Mesenteric fat pad (tissue), 1 donor: ENCODE measurements around the gene SLC29A4. TPM values are rescaled to one million over a fixed set of nuclear protein-coding genes. Genes with fewer than 3 reads are reported as not detected.
"Not testable (repeated sequence)": the region's sequence is repeated elsewhere in the genome, so short reads cannot be mapped to it uniquely, and the experiment has no call there.

ENCODE experiments used
- DNase-seq: peaks from one replicate; pipeline ENCODE4 v3.0.0-alpha.2; 2020; ENCODE audit warnings: low spot score
- long read RNA-seq: library from polyadenylated mRNA; unstranded; transcript quantifications from one replicate; pipeline ENCODE4 v2.0.0, GENCODE V29; 2020
- total RNA-seq: library from RNA; stranded (reverse); fragmentation: NEBNext Ultra II Directional; extraction: Animal tissue kit (Norgen Biotek cat#: 25700); gene quantifications from one replicate; pipeline ENCODE4 v1.2.1, GENCODE V29; 2021
- donor health status: DM: yes; HTN: yes; CAD: no.

The SLC29A4 gene, protein sequence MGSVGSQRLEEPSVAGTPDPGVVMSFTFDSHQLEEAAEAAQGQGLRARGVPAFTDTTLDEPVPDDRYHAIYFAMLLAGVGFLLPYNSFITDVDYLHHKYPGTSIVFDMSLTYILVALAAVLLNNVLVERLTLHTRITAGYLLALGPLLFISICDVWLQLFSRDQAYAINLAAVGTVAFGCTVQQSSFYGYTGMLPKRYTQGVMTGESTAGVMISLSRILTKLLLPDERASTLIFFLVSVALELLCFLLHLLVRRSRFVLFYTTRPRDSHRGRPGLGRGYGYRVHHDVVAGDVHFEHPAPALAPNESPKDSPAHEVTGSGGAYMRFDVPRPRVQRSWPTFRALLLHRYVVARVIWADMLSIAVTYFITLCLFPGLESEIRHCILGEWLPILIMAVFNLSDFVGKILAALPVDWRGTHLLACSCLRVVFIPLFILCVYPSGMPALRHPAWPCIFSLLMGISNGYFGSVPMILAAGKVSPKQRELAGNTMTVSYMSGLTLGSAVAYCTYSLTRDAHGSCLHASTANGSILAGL
- 38.2 TPM for total RNA-seq
- long read RNA-seq, partial matches to known transcripts = 38 of 40 reads
- long read RNA-seq, other reads (novel, unspliced or antisense) = 2 of 40 reads

DNA sequence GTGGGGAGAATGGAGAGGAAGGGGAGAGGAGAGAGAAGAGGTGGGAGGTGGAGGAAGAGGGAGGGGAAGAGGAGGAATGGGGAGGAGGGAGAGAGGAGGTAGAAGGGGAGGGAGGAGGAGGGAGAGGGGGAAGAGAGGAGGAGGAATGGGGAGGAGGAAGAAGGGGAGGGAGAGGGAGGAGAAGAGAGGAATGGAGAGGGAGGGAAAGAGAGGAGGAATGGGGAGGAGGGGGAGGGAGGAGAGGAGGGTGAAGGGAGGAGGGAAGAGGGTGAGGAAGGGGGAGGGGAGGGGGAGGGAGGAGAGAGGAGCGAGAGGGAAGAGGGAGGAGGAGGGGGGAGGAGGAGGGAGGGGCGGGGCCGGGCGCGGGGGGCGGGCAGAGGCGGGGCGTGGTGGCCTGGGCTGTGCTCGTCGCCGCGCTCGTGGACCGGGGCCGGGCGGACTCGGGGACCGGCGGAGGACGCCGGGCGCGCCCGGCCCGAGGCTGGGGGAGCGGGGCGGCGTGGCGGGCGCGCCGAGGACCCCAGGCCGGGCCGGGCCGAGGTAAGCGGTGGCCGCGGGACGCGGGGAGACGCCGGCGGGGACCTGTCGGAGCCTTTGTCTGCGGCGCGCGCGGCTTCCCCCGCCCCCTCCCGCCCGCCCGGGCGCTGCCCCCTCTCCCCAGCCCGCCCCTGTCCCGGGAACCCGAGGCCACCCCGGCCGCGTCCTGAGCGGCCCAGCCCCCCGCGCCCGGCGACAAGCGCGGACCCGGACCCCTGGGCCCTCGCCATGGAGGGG is at the start of gene SLC29A4:
TSS of gene SLC29A4 (plus strand) at position 401 of the 774 bp plus-strand sequence. CDS start 4,874 bp downstream, outside the sequence.
- DNase-seq = no peak

DNA sequence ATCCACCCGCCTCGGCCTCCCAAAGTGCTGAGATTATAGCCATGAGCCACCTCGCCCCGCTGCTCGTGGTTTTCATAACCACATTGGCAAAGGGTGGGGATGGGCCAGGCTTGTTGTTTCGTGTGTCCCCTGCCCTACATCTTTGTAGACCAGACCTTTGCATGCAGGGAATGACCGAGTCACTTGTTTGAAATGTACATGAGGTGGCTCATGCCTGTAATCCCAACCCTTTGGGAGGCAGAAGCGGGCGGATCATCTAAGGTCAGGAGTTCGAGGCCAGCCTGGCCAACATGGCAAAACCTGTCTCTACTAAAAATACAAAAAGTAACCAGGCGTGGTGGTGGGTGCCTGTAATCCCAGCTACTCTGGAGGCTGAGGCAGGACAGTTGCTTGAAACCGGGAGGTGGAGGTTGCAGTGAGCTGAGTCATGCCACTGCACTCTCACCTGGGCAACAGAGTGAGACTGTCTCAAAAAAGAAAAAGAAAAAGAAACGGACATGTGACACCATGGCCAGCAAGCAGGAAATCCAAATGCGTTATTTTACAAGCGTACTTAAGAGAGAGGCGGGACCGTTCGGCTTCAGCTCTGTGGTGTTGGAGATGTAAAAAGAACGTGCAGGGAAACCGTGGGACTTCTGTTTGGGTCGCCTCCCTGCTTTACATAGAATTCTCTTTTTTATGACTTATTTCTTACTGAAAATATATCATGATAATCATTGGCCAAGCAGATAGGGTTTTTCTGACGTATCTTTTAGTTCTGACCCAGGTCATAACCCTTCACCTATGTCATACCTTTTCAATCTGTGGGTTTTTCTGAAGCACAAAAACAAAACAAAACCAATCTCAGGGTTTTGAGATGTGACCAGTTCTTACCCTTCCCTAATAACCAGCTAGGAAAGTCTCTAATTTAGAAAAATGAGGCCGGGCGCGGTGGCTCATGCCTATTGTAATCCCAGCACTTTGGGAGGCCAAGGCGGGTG is 47.6 kb upstream of the SLC29A4 start:
- no peak for DNase-seq

DNA sequence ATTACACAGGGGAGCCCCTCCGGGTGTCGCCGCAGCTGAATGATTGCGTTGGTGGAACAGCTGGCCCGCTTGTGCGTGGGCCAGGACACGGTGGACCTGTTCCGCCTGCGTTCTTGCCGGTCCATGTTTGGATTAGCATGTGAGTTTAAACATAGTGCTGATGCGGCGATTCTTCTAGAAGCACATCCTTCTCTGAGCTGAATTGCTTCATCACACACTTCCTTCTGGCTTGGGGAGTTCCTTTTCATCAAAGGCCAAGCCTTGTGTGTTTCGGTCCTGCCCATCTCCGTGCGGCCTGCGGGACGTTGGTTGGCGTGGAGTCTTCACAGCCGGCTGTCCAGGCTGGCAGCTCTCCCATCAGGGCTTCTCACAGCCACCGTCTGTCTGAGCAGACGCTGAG is 45.5 kb upstream of the SLC29A4 start:
- DNase-seq = no peak

DNA sequence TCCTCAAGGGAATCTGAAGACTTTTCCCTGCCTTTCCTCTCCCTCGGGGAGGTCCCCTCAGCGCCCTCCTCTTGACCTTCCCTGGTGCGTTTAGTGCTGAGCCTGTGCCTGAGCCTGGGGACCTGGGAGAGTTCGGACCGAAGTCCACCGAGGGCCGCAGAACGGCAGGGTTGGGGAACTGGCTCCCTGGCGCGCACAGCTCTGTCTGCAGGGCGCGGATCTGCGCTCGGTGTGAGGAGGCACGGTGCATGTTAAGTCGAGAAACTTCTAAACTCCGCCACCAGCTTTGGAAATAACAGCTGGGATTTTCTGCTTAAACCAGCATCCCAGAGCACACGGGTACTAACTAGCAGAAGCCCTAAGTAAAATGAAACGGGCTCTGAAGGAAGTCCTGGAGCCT is 44.2 kb upstream of the SLC29A4 start:
- DNase-seq = no peak

DNA sequence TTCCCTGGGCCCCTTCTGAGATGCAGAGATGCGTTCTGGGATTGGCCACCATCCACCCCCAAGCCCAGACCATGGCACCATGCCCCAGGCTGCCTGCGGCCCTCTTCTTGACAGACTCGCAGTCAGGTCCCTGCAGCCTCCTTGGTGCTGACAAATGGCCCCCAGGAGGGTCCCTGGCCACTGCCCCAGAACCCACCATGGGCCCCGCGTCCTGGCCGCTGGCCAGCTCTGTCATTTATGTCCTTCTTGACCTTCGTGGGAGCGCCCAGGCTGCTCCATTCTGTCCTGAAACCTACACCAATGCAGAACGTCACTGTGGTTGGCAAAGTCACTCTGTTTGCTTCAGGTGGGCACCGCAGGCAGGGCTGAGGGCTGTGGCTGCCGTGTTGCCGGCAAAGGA is 39.5 kb upstream of the SLC29A4 start:
- DNase-seq = no peak

DNA sequence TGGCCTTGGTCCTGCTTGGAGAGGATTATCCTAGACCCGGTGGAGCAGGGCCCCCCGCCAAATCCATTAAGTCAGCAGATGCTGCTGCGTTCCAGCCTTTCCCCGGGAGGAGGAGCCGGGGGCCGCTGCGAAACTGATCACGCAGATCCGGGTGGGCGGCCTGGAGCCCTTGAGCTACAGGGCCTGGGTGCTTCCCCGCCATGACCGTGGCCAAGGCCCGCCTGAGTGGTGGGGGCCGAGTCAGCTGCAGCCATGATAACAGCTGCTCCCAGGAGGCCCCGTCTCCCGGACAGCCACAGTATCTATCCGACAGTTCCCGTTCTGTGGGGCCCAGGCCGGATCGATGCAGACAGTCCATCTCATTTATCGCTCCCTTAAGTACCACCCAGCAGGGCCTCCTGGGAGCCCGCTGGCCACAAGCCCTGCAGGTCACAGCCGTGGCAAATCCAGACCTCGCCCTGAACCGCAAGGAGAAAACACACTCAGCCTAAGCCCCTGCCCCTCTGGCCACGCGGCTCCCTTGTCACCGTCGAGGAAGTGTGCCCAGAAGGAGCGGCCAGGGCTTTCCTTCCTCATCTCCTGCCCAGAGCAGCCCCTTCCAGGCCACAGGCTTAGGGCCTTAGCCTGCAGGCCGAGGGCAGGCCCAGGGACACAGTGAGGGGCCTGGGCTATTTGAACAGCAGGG is 34.4 kb upstream of the SLC29A4 start:
- DNase-seq = no peak

DNA sequence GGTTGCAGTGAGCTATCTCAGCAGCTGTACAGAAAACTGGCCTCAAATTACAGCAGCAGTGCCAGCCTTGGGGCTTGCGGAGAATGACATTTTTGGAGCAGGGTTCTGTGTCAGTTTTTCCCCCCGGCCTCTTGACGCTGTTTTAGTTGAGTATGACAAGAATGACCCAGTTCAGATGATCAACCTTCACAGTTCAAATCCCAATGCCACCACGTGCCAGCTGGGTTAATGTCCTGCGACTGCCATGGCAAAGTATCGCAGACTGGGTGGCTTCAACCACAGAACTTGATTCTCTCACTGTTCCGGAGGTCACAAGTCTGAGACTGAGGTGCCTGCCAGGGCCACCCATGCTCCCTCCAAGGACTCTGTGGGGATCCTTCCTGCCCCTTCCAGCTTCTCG is 32.0 kb upstream of the SLC29A4 start:
- DNase-seq = not testable (repeated sequence)

DNA sequence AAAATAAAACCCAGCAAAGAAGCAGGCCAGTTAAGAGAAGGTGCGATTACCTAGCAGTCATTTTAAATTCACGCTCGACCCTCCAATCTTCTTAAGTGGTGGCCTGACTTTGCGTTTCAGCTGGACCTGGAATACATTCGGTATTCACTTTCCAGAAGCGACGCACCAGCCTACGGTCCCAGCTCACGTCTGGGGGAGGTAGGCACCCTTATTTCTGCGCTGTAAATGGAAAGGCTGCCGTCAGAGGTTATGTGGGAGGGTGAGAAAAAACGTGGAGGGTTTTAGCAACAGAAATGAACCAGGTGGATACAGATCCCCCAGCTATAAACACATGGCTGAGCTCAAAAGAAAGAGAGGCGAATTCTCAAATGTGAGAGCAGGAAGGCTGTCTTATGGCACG is 29.2 kb upstream of the SLC29A4 start:
- DNase-seq = not testable (repeated sequence)

DNA sequence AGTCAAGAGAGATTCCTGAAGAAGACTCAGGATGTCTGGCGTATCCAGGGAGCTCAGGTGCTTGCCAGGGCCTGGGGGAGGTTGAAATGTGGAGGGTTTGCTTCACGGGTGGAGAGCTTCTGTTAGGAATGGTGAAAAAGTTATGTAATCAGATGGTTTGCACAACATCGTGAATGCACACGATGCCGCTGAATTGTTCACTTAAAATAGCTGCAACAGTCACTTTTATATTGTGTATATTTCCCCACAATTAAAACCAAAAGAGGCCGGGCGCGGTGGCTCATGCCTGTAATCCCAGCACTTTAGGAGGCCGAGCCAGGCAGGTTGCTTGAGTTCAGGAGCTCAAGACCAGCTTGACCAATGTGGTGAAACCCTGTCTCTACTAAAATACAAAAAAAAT is 28.4 kb upstream of the SLC29A4 start:
- not testable (repeated sequence) for DNase-seq

DNA sequence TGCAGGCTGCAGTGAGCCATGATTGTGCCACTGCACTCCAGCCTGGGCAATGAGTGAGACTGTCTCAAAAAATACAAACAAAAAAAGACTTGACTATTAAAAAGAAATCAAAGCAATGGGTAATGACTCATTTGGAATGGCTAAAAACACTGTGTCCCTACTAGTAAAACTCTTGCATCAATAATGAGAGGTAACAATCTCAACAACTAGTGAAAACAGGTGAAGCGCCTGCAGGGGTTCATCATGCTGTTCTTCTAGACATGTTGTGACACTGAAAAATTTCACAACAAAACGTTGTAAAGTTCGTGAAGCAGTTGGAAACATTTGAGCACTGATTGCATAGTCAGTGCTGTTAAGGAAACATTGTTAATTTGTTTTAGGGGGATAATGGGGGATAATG is 26.9 kb upstream of the SLC29A4 start:
- no peak for DNase-seq

DNA sequence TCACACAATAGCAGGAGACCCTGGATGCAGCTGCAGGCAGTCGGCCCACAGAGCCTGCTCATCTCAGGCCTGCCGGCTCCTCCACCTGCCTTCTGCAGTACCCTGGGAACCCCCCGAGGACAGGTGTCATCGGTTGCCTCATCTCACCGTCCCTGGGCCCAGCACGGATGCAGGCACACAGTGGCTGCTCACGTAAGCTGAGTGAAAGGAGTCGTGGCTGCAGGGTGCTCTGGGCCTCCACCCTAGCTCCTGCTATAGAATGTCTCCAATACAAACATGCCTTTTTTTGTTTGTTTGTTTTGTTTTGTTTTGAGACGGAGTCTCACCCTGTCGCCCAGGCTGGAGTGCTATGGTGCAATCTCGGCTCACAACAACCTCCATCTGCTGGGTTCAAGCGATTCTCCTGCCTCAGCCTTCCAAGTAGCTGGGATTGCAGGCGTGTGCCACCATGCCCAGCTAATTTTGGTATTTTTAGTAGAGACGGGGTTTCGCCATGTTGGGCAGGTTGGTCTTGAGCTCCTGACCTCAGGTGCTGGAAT is 22.1 kb upstream of the SLC29A4 start:
- not testable (repeated sequence) for DNase-seq

DNA sequence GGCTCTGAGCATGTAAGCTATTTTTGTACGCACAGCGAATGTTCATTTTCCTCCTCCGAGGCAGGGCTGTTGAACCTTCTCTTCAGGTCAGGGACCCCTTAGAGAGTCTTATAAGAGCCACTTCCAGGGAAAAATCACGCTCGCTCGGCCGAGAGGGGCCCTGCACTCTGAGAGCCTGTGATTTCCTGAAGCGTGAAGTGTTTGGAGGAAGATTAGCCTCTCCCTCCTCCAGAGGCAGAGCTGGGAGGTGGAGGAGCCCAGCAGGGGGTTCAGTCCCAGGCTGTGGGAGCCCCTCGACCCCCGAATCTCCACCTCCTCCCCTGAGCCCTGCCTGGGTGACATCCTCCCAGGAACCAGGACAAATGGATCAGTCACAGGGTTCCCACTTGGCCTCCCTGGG is 19.7 kb upstream of the SLC29A4 start:
- not testable (repeated sequence) for DNase-seq

DNA sequence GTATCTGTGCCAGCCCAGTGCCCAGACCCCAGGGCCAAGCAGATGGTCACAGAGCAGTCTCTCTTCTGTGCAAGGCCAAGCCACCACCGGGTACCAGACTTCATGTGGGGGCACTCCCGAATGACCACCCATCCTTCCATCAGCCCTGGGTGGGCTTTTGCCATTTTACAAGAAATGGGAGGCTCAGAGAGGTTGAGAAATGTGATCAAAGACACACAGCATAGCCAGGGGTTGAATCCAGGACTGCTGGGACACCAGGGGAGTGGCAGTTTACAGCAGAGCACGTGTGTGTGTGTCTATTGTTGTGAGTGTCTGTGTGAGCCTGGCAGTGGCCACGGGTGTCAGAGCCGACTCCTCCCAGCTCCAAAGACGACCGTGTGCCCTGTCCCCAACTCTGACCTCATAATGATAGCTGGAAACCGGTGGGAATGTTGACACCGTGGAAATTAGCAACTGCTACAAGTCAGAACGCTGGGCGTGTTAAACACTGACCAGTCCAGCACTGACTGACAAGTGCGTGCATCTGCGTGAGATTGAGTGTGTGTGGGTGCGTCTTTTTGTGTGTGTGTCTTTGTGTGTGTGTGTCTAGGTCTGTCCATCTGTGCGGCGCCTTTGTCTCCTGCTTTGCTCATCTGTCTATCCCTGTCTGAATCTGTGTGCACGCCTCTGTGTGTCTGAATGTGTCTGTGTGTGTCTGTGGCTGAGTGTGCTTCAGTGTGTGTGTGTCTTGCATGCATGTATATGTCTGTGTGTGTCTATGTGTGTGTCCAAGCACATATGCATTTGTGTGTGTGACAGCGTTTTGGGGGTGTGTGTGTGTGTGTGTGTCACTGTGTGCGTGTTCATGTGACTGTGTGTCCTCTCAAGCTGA is 17.2 kb upstream of the SLC29A4 start:
- DNase-seq = no peak

DNA sequence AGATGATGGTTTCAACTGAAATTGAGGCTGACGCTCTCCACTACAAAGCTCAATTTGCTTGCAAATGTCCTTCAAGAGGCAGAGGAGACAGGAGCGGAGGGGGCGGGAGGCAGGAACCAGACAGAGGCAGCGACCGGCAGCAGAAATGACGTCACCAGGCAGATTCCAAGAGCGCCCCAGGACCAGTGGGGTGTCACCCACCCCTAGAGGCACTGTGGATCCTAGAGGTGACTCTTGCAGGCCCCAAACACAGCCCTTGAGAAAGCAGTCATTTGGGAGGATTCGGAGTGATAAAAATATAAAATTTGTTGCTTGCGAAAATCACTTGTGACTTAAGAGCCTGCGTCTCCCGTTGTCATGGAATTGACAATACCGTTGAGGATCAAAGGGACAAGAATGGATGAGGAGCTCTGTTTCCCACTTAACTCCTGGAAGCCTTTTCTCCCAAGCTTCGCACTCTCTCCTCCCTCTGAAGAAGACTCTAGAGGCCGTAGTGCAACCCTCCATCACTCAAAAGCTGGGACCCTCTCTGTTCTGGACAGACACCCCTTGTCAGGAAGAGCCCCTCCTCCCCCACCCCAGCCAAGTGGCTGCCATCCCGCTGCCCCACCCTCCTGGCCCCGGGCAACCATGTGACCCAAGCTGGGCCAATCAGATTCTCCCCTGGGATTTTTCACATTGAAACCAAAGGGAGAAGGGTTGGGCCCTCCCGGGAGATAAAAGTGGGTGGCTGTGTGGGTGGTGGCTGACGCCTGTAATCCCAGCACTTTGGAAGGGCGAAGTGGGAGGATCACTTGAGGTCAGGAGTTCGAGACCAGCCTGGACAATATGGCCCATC is 16.3 kb upstream of the SLC29A4 start:
- no peak for DNase-seq

DNA sequence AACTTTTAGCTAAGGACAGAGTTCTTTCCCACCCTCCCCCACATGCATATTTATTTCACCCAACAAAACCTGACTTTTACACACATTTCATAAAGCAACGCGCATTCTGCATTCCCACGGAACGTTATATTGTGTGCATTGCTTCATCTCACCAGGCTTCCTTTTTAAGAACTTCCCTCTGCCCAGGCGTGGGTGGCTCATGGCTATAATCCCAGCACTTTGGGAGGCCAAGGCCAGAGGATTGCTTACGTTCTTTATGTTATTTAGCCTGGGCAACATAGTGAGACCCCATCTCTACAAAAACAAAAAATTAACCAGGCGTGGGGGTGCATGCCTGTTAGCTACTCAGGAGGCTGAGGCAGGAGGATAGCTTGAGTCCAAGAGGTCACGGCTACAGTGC is 14.9 kb upstream of the SLC29A4 start:
- DNase-seq = not testable (repeated sequence)

DNA sequence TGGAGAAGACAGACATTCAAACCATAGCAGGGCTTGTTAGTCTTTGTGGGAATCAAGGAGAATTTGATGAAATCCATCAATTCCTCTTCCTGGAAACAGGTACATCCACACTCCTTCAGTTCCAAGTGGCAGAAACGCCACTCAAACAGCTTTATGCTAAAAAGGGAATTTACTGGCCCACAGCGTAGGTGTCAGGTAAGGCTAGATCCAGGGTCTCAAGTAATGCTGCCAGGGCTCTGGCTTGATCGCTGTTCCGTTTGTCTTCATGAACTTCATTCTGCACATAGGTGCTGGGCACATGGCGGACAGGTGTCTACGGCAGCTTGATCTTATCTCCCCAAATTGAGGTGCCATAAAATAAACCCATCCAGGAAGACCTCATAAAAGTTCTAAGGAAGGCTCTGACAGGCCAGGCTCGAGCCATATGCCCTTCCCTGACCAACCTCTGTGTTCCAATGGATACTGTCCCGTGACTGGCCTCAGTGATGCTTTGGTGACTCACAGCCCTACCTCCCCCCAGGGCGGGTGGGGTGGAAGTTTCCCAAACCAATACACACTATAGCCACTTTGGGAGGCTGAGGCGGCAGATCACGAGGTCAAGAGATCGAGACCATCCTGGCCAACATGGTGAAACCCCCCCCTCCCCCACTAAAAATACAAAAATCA is 12.6 kb upstream of the SLC29A4 start:
- not testable (repeated sequence) for DNase-seq

DNA sequence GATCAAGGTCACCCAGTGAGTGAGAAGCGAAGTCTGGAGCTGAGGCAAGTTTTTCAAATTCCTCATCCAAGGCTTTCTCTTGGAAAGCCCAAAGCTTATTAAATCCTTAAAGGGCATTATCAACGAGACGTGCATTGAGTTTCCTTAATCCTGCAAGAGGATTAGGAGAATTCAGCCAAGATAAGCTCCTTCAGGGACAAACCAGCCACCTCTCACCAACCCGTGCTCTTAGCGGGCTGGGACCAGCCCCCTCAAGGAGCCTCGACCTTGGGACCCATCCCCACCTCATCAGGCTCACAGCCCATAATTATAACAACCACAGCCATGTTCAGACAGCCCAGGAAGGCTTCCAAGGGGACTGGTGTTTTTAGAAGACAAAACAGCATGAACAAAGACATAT is 12.0 kb upstream of the SLC29A4 start:
- DNase-seq = no peak
